ENCODE measurements around the gene DPP10. TPM values are rescaled to one million over a fixed set of nuclear protein-coding genes. Genes with fewer than 3 reads are reported as not detected.
A peak's percentile ranks its signal among the peaks of the same experiment; 100 is the strongest.

Gene DPP10
- total RNA-seq, 1 experiment from 2014 or later = not detected

- no peak overlapping the region for H3K9ac ChIP-seq (ENCODE audit: low read length)
- H2AFZ ChIP-seq (ENCODE audit: low read length) = no peak overlapping the region
- intact Hi-C loops (cut with micrococcal nuclease) = no loop called here
- DNase-seq (no peak), ATAC-seq (no peak)
- H3K36me3 ChIP-seq (ENCODE audit: low read depth, low read length) = no peaks in the 10 kb centered on the region
- no peaks in the 10 kb centered on the region for H3F3A ChIP-seq (ENCODE audit: low read length, unreplicated experiment)
- no peak overlapping the region for H3K4me2 ChIP-seq (ENCODE audit: low read length)
- CTCF ChIA-PET = no interaction called here
- peaks cover 12% of the 10 kb centered on the region; the same call in 1 of the 2 replicates for H3K27me3 ChIP-seq (ENCODE audit: low read length)
- no peak overlapping the region for H3K27ac ChIP-seq (ENCODE audit: low read length)
- TF ChIP-seq, protein P1, sequence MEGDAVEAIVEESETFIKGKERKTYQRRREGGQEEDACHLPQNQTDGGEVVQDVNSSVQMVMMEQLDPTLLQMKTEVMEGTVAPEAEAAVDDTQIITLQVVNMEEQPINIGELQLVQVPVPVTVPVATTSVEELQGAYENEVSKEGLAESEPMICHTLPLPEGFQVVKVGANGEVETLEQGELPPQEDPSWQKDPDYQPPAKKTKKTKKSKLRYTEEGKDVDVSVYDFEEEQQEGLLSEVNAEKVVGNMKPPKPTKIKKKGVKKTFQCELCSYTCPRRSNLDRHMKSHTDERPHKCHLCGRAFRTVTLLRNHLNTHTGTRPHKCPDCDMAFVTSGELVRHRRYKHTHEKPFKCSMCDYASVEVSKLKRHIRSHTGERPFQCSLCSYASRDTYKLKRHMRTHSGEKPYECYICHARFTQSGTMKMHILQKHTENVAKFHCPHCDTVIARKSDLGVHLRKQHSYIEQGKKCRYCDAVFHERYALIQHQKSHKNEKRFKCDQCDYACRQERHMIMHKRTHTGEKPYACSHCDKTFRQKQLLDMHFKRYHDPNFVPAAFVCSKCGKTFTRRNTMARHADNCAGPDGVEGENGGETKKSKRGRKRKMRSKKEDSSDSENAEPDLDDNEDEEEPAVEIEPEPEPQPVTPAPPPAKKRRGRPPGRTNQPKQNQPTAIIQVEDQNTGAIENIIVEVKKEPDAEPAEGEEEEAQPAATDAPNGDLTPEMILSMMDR (conservative IDR thresholded peaks at IDR 0.05; ENCODE audit: low read depth, low read length) = no peak
- TF ChIP-seq EZH2 (IDR thresholded peaks at IDR 0.05; ENCODE audit: low read length, unreplicated experiment) (no peak), EZH2phosphoT487 (IDR thresholded peaks at IDR 0.05; ENCODE audit: borderline replicate concordance, low read length) (no peak)
- H3K9me3 ChIP-seq (ENCODE audit: low read length) = no peaks in the 10 kb centered on the region
- H3K9me2 ChIP-seq (replicated peaks; ENCODE audit: low read length) = no peaks in the 10 kb centered on the region
- no peak overlapping the region for H3K4me3 ChIP-seq (ENCODE audit: low read length)
- H3K4me1 ChIP-seq (ENCODE audit: insufficient read depth, low read length) = no peaks in the 10 kb centered on the region
- BruUV-seq (replicated peaks) = no TSS peak
- no peaks in the 10 kb centered on the region for H4K20me1 ChIP-seq (ENCODE audit: low read length)
- H3K79me2 ChIP-seq (ENCODE audit: low read length) = no peaks in the 10 kb centered on the region
- POLR2A ChIA-PET (ENCODE audit: unreplicated experiment) = no interaction called here
Measured at GRCh38 chr2:115174651-115175050, 732.2 kb downstream of the DPP10 start.

DNA sequence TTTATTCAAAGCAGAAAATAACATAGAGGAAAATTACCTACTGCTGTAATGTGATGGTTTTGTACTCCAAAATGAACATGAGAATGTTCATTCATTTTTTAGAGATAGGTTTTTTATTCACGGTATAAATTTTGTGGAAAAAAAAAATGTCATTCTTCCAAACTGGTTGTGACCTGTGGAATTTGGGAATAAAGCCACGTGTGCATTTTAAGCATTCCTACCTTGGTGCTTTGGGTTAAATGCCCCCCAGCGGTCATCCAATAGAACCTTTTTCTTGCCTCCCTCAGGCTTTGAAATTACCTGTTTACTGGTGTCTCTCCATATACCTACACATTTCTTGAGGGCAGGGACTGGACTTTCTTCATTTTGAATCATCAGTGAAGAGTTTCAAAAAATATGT lies 740.7 kb downstream of the DPP10 start:
- CTCF ChIA-PET = no interaction called here
- H3K27ac ChIP-seq (ENCODE audit: low read length) = no peak overlapping the region

DNA sequence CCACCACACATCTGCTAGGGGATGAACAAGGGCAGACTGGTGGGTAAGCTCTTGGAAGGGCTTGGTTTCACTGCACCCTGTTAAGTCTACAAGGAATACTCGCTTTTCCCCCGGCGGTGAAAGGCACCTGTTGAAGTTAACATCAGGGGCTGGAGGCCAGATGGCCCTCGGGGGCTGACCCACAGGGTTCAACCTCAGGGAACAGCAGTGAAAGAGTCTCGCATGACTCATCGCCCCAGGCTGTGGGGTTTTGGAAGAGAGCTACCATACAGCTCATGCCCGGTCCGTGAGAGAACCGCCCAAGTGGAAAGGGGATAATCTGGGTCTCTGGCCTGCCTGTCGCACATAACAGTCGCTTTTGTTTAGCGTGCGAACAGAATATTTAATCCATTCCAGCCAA lies 748.0 kb downstream of the DPP10 start:
- Histone ChIP-seq H3K4me3 (ENCODE audit: low read length) (no peak overlapping the region), H2AFZ (ENCODE audit: low read length) (no peak overlapping the region), H3K79me2 (ENCODE audit: low read length) (no peaks in the 10 kb centered on the region), H4K20me1 (ENCODE audit: low read length) (no peaks in the 10 kb centered on the region), H3K9me3 (ENCODE audit: low read length) (no peaks in the 10 kb centered on the region), H3K27ac (ENCODE audit: low read length) (no peak overlapping the region), H3K4me1 (ENCODE audit: insufficient read depth, low read length) (no peaks in the 10 kb centered on the region), H3K9ac (ENCODE audit: low read length) (no peak overlapping the region), H3K36me3 (ENCODE audit: low read depth, low read length) (no peaks in the 10 kb centered on the region), H3K27me3 (ENCODE audit: low read length) (peaks cover 52% of the 10 kb centered on the region), H3K4me2 (ENCODE audit: low read length) (no peak overlapping the region), H3K9me2 (replicated peaks; ENCODE audit: low read length) (no peaks in the 10 kb centered on the region), H3F3A (ENCODE audit: low read length, unreplicated experiment) (no peaks in the 10 kb centered on the region)
- ATAC-seq (no peak), DNase-seq (no peak)
- POLR2A ChIA-PET (ENCODE audit: unreplicated experiment) = no interaction called here
- intact Hi-C loops (cut with micrococcal nuclease) = no loop called here
- CTCF ChIA-PET = no interaction called here
- TF ChIP-seq, protein P1 (conservative IDR thresholded peaks at IDR 0.05; ENCODE audit: low read depth, low read length) = no peak
- no TSS peak for BruUV-seq (replicated peaks)

More for the DNA sequence above, 740.7 kb downstream of the DPP10 start:
- POLR2A ChIA-PET (ENCODE audit: unreplicated experiment) = no interaction called here
- TF ChIP-seq EZH2phosphoT487 (IDR thresholded peaks at IDR 0.05; ENCODE audit: borderline replicate concordance, low read length) = no peak
- TF ChIP-seq, protein P1 (conservative IDR thresholded peaks at IDR 0.05; ENCODE audit: low read depth, low read length) = peak; percentile 40; the same call in 1 of the 2 replicates
- intact Hi-C loops (cut with micrococcal nuclease) = no loop called here
- H4K20me1 ChIP-seq (ENCODE audit: low read length) = no peaks in the 10 kb centered on the region
- H3K27me3 ChIP-seq (ENCODE audit: low read length) = peaks cover 13% of the 10 kb centered on the region; the same call in 1 of the 2 replicates
- no peak for DNase-seq
- H3K9ac ChIP-seq (ENCODE audit: low read length) = no peak overlapping the region
- H3K4me2 ChIP-seq (ENCODE audit: low read length) = no peak overlapping the region
- no peak overlapping the region for H2AFZ ChIP-seq (ENCODE audit: low read length)
- BruUV-seq (replicated peaks) = no TSS peak
- no peaks in the 10 kb centered on the region for H3K36me3 ChIP-seq (ENCODE audit: low read depth, low read length)
- H3F3A ChIP-seq (ENCODE audit: low read length, unreplicated experiment) = no peaks in the 10 kb centered on the region
- H3K79me2 ChIP-seq (ENCODE audit: low read length) = no peaks in the 10 kb centered on the region
- no peaks in the 10 kb centered on the region for H3K4me1 ChIP-seq (ENCODE audit: insufficient read depth, low read length)
- no peaks in the 10 kb centered on the region for H3K9me3 ChIP-seq (ENCODE audit: low read length)
- ATAC-seq = no peak
- H3K9me2 ChIP-seq (replicated peaks; ENCODE audit: low read length) = no peaks in the 10 kb centered on the region
- no peak overlapping the region for H3K4me3 ChIP-seq (ENCODE audit: low read length)

Data from PC-3 (cell line).